SK-N-SH (cell line): Measurements from ENCODE around the gene SMAD7. TPM values are rescaled to one million over a fixed set of nuclear protein-coding genes. Genes with fewer than 3 reads are reported as not detected.
A peak's percentile ranks its signal among the peaks of the same experiment; 100 is the strongest.

Experiments
- CTCF ChIA-PET: fragments of 300-600, 350-600 bp; formaldehyde crosslinking; extraction: SDS; loops from one replicate; lab custom pipeline; 2021; lab: Yijun Ruan, JAX
- POLR2A ChIA-PET: fragments of 350-600 bp; sonication (Branson Sonifier 250); formaldehyde crosslinking; extraction: SDS; loops from one replicate; lab custom pipeline; 2020; ENCODE audit warnings: antibody characterized with exemption, inconsistent platforms; lab: Yijun Ruan, JAX
- DNase-seq: peaks from one replicate; pipeline ENCODE4 v3.0.0; 2012
- H2AFZ ChIP-seq: fragments of 200-600 bp; sonication (generic); 2 replicates; pipeline ENCODE4 v1.8.1; 2016; ENCODE audit warnings: antibody characterized with exemption, mild to moderate bottlenecking, low read depth
- H3F3A ChIP-seq: fragments of 200-600 bp; sonication (generic); replicated peaks from 2 replicates; pipeline ENCODE3; 2016; ENCODE audit warnings: antibody characterized with exemption, mild to moderate bottlenecking; ENCODE audit not compliant: insufficient read depth
- H3K27ac ChIP-seq, 2 experiments: fragments of 200-500 bp in 1 of 2; fragments of 200-600 bp in 1 of 2; sonication (Bioruptor generic) in 1 of 2; sonication (generic), shearing (Covaris generic) in 1 of 2; 2 replicates each; pipeline versions ENCODE4 v1.5.1 to v1.6.1; 2014 to 2016; ENCODE audit warnings: low read depth in 2 of 2, inconsistent platforms in 1 of 2, low read length in 1 of 2, mild to moderate bottlenecking in 1 of 2, mixed read lengths in 1 of 2
- H3K27me3 ChIP-seq: fragments of 200-600 bp; sonication (generic), shearing (Covaris generic); 2 replicates; pipeline ENCODE4 v1.6.1; 2016; ENCODE audit warnings: mixed run types; ENCODE audit not compliant: insufficient read depth
- H3K36me3 ChIP-seq, 2 experiments: fragments of 200-500 bp in 1 of 2; fragments of 200-600 bp in 1 of 2; sonication (Bioruptor generic) in 1 of 2; sonication (generic) in 1 of 2; replicated peaks in 1 of 2; 2 replicates each; pipeline versions ENCODE3 to v1.5.1; 2014 to 2016; ENCODE audit warnings: low read length in 1 of 2, mild to moderate bottlenecking in 1 of 2; ENCODE audit not compliant: insufficient read depth in 2 of 2, control insufficient read depth in 1 of 2
- H3K4me1 ChIP-seq, 2 experiments: fragments of 200-500 bp in 1 of 2; fragments of 200-600 bp in 1 of 2; sonication (Bioruptor generic) in 1 of 2; sonication (generic), shearing (Covaris generic) in 1 of 2; 2 replicates each; pipeline versions ENCODE4 v1.5.1 to v1.6.1; 2014 to 2016; ENCODE audit warnings: low read depth in 1 of 2, low read length in 1 of 2, mixed run types in 1 of 2; ENCODE audit not compliant: insufficient read depth in 2 of 2, control insufficient read depth in 1 of 2
- H3K4me2 ChIP-seq: fragments of 200-600 bp; sonication (generic), shearing (Covaris generic); 2 replicates; pipeline ENCODE4 v1.6.1; 2017; ENCODE audit warnings: mixed run types
- H3K4me3 ChIP-seq, 2 experiments: fragments of 200-500 bp in 1 of 2; fragments of 200-600 bp in 1 of 2; sonication (Bioruptor generic) in 1 of 2; sonication (generic), shearing (Covaris generic) in 1 of 2; 2 replicates each; pipeline versions ENCODE4 v1.5.1 to v1.8.1; 2014 to 2016; ENCODE audit warnings: low read depth in 2 of 2, inconsistent platforms in 1 of 2, low read length in 1 of 2, mild to moderate bottlenecking in 1 of 2, mixed read lengths in 1 of 2, moderate library complexity in 1 of 2
- H3K79me2 ChIP-seq: fragments of 200-600 bp; sonication (generic); 2 replicates; pipeline ENCODE4 v1.8.1; 2017; ENCODE audit warnings: mild to moderate bottlenecking; ENCODE audit not compliant: insufficient read depth
- H3K9ac ChIP-seq: fragments of 200-600 bp; sonication (generic); 2 replicates; pipeline ENCODE4 v1.6.1; 2017; ENCODE audit warnings: mixed run types
- H3K9me2 ChIP-seq: fragments of 200-600 bp; sonication (generic); 2 replicates; pipeline ENCODE4 v1.6.1; 2017; ENCODE audit warnings: mixed run types
- H3K9me3 ChIP-seq: fragments of 200-600 bp; sonication (generic); 2 replicates; pipeline ENCODE4 v1.6.1; 2017; ENCODE audit warnings: mixed run types, mild to moderate bottlenecking, moderate library complexity
- H4K20me1 ChIP-seq: fragments of 200-600 bp; sonication (generic); 2 replicates; pipeline ENCODE4 v1.6.1; 2017; ENCODE audit warnings: mild to moderate bottlenecking, mixed run types; ENCODE audit not compliant: insufficient read depth
- CHD2 ChIP-seq: fragments of 150-350 bp; IDR thresholded peaks from 2 replicates; pipeline ENCODE4 v1.6.1; 2018; ENCODE audit warnings: low read length; ENCODE audit not compliant: partially characterized antibody
- ELF1 ChIP-seq: IDR thresholded peaks from 2 replicates; pipeline ENCODE4 v1.4.0; 2012
- EP300 ChIP-seq, 2 experiments: IDR thresholded peaks; 2 replicates each; pipeline versions ENCODE4 v1.4.0 to v1.6.1; 2012; ENCODE audit warnings: borderline replicate concordance in 1 of 2, low read depth in 1 of 2, low read length in 1 of 2
- EZH2phosphoT487 ChIP-seq: fragments of 200-600 bp; sonication (generic); IDR thresholded peaks from 2 replicates; pipeline ENCODE4 v1.6.1; 2017; ENCODE audit warnings: low read depth, mixed run types, mild to moderate bottlenecking, antibody characterized with exemption, moderate library complexity, borderline replicate concordance
- FOXM1 ChIP-seq: IDR thresholded peaks from 2 replicates; pipeline ENCODE4 v1.4.0; 2012; ENCODE audit warnings: low read depth, mild to moderate bottlenecking
- GATA2 ChIP-seq: sonication (generic); formaldehyde crosslinking; IDR thresholded peaks from 2 replicates; pipeline ENCODE4 v1.5.0; 2020; ENCODE audit warnings: mild to moderate bottlenecking, missing genetic modification reagents
- JUND ChIP-seq: IDR thresholded peaks from 2 replicates; pipeline ENCODE4 v1.4.0; 2012
- NFIC ChIP-seq: IDR thresholded peaks from 2 replicates; pipeline ENCODE4 v1.4.0; 2012; ENCODE audit warnings: borderline replicate concordance
- NRF1 ChIP-seq: IDR thresholded peaks from 2 replicates; pipeline ENCODE4 v1.6.1; 2012; ENCODE audit warnings: low read depth, mild to moderate bottlenecking, low read length
- POLR2AphosphoS5 ChIP-seq: IDR thresholded peaks from 2 replicates; pipeline ENCODE4 v1.6.1; 2012; ENCODE audit warnings: low read depth, low read length
- RXRA ChIP-seq: IDR thresholded peaks from 2 replicates; pipeline ENCODE4 v1.4.0; 2012; ENCODE audit warnings: low read depth, mild to moderate bottlenecking, borderline replicate concordance
- TEAD4 ChIP-seq: IDR thresholded peaks from 2 replicates; pipeline ENCODE4 v1.4.0; 2012; ENCODE audit warnings: mild to moderate bottlenecking, borderline replicate concordance; ENCODE audit not compliant: insufficient read depth
- WGBS: methylation state at CpG from one replicate; pipeline ENCODE4 v1.1.6; 2017; ENCODE audit warnings: low lambda C conversion rate; 5-methylcytosine and 5-hydroxymethylcytosine counted together
- polyA plus RNA-seq, 3 experiments: library from polyadenylated mRNA; depleted of rRNA; stranded (reverse); fragments of >200 nt; gene quantifications; 2 replicates each; pipeline ENCODE4 v1.2.3, GENCODE V29; 2012
- TF ChIP-seq, protein P1 (sequence below): fragments of 150-350 bp; IDR thresholded peaks from 2 replicates; pipeline ENCODE4 v1.6.1; 2017; ENCODE audit warnings: antibody characterized with exemption, low read length, low read depth, borderline replicate concordance
- TF ChIP-seq, protein P2 (sequence below): IDR thresholded peaks from 2 replicates; pipeline ENCODE4 v1.4.0; 2012; ENCODE audit warnings: low read depth
- TF ChIP-seq, protein P3 (sequence below): IDR thresholded peaks from 2 replicates; pipeline ENCODE4 v1.6.1; 2012; ENCODE audit warnings: mild to moderate bottlenecking, low read depth, low read length, moderate library complexity
- TF ChIP-seq, protein P4 (sequence below): fragments of 200-600 bp; sonication (generic); IDR thresholded peaks from 2 replicates; pipeline ENCODE4 v1.6.1; 2017; ENCODE audit warnings: antibody characterized with exemption, mild to moderate bottlenecking, moderate library complexity

SMAD7 gene
- polyA plus RNA-seq, 1 of the 3 experiments (the other 2 are of a cell fraction): 20.0 TPM

GRCh38 chr18:48994926-48995835 lies 44.4 kb upstream of the SMAD7 start:
- no peaks in the 10 kb centered on the region for H3K9me3 ChIP-seq
- H3K4me1 ChIP-seq: peaks cover 30 to 39% of the 10 kb centered on the region in 2 experiments; a peak in 3 of 4 replicates
- peaks cover 31% of the 10 kb centered on the region for H3F3A ChIP-seq
- 97% methylated on average over 17 of the region's 20 CpGs for WGBS
- no peak for TF ChIP-seq TEAD4
- TF ChIP-seq, protein P1, sequence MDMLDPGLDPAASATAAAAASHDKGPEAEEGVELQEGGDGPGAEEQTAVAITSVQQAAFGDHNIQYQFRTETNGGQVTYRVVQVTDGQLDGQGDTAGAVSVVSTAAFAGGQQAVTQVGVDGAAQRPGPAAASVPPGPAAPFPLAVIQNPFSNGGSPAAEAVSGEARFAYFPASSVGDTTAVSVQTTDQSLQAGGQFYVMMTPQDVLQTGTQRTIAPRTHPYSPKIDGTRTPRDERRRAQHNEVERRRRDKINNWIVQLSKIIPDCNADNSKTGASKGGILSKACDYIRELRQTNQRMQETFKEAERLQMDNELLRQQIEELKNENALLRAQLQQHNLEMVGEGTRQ: no peak
- TF ChIP-seq NRF1: no peak
- no peak for TF ChIP-seq EP300 (IDR thresholded peaks at IDR 0.05; ENCODE audit: borderline replicate concordance in 1 of 2, low read depth in 1 of 2, low read length in 1 of 2)
- no peak for TF ChIP-seq NFIC
- TF ChIP-seq, protein P2, sequence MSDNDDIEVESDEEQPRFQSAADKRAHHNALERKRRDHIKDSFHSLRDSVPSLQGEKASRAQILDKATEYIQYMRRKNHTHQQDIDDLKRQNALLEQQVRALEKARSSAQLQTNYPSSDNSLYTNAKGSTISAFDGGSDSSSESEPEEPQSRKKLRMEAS: no peak
- no peak for TF ChIP-seq RXRA
- H3K9ac ChIP-seq: no peak overlapping the region
- ChIA-PET POLR2A (interaction anchor here (0.9 kb wide), 1 partner anchor 43 kb away, joined by 3 read pairs; no protein-coding TSS in a partner anchor), CTCF (interaction anchor here (0.8 to 1.8 kb wide), 6 partner anchors 10 to 242 kb away, joined by 3 to 5 read pairs (median 3); no protein-coding TSS in a partner anchor)
- H3K27ac ChIP-seq: no peak overlapping the region
- H3K9me2 ChIP-seq: no peaks in the 10 kb centered on the region
- H3K27me3 ChIP-seq: no peaks in the 10 kb centered on the region
- H3K36me3 ChIP-seq: no peaks in the 10 kb centered on the region
- H4K20me1 ChIP-seq: no peaks in the 10 kb centered on the region
- DNase-seq: no peak
- H3K4me2 ChIP-seq: no peak overlapping the region
- no peak overlapping the region for H2AFZ ChIP-seq
- H3K79me2 ChIP-seq: no peaks in the 10 kb centered on the region
- no peak overlapping the region for H3K4me3 ChIP-seq

DNA sequence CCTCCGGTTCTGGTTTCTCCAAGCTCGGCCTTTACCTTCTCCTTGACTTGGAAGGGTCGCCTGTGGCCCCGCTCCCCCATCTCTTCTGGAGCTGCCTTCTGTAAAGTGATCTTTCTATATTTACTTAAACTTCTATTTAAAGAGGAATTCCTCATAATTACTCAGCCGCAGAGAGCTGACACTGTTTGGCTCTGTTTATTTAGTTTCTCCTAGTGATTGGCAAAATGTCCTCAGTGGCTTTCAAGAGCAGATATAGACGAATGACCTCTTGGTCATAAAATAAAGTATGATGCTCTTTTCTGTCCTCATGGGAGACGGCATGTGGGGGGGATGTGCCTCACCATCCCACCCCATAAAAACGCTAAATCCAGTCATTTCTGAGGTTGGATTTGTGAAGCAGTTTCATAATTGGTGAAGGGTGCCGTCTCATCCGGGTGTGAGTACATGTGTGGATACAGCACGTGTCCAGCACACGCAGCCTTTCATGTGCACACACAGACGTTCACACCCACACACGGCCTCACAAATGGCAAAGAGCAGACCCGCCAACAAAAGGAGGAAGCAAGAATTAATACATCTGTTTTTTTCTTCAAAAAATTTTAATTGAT lies 43.4 kb upstream of the SMAD7 start:
- DNase-seq: no peak
- peak overlapping the region; percentile 22; the same call in 1 of the 2 replicates for H3K4me2 ChIP-seq
- no peaks in the 10 kb centered on the region for H3K9me2 ChIP-seq
- H3K4me3 ChIP-seq: no peak overlapping the region
- no peaks in the 10 kb centered on the region for H3K79me2 ChIP-seq
- peak overlapping the region; percentile 37; the same call in 1 of the 2 replicates for H3K9ac ChIP-seq
- H3K36me3 ChIP-seq: no peaks in the 10 kb centered on the region
- ChIA-PET CTCF (interaction anchor here (0.8 to 1.4 kb wide), 3 partner anchors 9 to 18 kb away, joined by 3 to 6 read pairs (median 5); no protein-coding TSS in a partner anchor), POLR2A (interaction anchor here (0.7 kb wide), 1 partner anchor 12 kb away, joined by 3 read pairs; no protein-coding TSS in a partner anchor)
- peaks cover 30 to 39% of the 10 kb centered on the region in 2 experiments; a peak in 3 of 4 replicates for H3K4me1 ChIP-seq
- H3K27ac ChIP-seq: peak overlapping the region in 1 of 2 experiments; percentile 70; a peak in 2 of 4 replicates
- H3K27me3 ChIP-seq: no peaks in the 10 kb centered on the region
- peaks cover 31% of the 10 kb centered on the region for H3F3A ChIP-seq
- no peak overlapping the region for H2AFZ ChIP-seq
- H4K20me1 ChIP-seq: no peaks in the 10 kb centered on the region
- no peaks in the 10 kb centered on the region for H3K9me3 ChIP-seq
- WGBS: 85% methylated on average over 15 of the region's 15 CpGs
- TF ChIP-seq, protein P3, sequence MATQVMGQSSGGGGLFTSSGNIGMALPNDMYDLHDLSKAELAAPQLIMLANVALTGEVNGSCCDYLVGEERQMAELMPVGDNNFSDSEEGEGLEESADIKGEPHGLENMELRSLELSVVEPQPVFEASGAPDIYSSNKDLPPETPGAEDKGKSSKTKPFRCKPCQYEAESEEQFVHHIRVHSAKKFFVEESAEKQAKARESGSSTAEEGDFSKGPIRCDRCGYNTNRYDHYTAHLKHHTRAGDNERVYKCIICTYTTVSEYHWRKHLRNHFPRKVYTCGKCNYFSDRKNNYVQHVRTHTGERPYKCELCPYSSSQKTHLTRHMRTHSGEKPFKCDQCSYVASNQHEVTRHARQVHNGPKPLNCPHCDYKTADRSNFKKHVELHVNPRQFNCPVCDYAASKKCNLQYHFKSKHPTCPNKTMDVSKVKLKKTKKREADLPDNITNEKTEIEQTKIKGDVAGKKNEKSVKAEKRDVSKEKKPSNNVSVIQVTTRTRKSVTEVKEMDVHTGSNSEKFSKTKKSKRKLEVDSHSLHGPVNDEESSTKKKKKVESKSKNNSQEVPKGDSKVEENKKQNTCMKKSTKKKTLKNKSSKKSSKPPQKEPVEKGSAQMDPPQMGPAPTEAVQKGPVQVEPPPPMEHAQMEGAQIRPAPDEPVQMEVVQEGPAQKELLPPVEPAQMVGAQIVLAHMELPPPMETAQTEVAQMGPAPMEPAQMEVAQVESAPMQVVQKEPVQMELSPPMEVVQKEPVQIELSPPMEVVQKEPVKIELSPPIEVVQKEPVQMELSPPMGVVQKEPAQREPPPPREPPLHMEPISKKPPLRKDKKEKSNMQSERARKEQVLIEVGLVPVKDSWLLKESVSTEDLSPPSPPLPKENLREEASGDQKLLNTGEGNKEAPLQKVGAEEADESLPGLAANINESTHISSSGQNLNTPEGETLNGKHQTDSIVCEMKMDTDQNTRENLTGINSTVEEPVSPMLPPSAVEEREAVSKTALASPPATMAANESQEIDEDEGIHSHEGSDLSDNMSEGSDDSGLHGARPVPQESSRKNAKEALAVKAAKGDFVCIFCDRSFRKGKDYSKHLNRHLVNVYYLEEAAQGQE: no peak
- TF ChIP-seq JUND (no peak), GATA2 (no peak), RXRA (no peak), ELF1 (no peak), POLR2AphosphoS5 (no peak), CHD2 (no peak), FOXM1 (no peak), TEAD4 (no peak), EZH2phosphoT487 (no peak)
- TF ChIP-seq, protein P1: no peak
- TF ChIP-seq, protein P4, sequence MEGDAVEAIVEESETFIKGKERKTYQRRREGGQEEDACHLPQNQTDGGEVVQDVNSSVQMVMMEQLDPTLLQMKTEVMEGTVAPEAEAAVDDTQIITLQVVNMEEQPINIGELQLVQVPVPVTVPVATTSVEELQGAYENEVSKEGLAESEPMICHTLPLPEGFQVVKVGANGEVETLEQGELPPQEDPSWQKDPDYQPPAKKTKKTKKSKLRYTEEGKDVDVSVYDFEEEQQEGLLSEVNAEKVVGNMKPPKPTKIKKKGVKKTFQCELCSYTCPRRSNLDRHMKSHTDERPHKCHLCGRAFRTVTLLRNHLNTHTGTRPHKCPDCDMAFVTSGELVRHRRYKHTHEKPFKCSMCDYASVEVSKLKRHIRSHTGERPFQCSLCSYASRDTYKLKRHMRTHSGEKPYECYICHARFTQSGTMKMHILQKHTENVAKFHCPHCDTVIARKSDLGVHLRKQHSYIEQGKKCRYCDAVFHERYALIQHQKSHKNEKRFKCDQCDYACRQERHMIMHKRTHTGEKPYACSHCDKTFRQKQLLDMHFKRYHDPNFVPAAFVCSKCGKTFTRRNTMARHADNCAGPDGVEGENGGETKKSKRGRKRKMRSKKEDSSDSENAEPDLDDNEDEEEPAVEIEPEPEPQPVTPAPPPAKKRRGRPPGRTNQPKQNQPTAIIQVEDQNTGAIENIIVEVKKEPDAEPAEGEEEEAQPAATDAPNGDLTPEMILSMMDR: no peak
